ENCODE data around the gene CHAC1. TPM values are rescaled to one million over a fixed set of nuclear protein-coding genes. Genes with fewer than 3 reads are reported as not detected.

Gene CHAC1
- 11.3 and 38.6 TPM in 2 replicates for total RNA-seq

DNA sequence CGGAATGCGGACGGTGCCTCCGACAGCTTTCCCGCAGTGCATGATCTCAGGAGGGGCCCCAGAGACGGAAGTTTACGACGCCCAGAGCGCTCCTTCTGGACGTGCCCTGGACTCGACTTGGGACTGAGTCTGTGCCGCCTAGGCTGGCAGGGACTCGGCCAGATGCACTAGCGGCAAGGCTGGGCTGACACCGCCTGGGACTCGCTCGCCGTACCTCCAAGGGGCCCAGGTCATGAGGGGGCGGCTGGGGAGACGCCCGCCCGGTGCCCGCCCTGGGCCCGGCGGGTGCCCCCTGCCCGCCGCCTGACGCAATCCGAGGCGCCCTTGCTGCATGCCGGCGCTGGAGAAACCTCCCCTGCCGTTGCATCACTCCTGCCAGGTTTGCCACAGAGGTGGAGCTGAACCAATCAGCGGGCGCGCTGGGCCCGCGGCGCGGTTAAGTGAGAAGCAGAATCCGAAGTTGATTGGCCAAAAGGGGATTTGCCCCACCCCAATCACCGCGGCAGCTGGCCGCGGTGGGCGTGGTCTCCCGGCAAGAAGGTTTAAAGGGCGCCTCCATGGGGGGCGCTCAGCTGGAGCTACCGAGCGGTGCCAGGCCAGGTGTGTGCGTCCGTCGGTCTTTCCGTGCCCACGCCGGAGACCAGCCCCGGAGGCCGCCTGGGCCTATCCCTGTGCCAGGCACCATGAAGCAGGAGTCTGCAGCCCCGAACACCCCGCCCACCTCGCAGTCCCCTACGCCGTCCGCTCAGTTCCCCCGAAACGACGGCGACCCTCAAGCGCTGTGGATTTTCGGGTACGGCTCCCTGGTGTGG is at the start of gene CHAC1:
TSS of gene CHAC1 (plus strand) at position 571 of the 812 bp plus-strand sequence. CDS start at position 684, 113 bp downstream.

GRCh38 chr15:40928821-40929659 is 24.2 kb upstream of the CHAC1 start, which contains the start of gene DLL4:
DLL4 (plus strand) TSS chr15:40929340; CDS start chr15:40929669, 329 bp downstream.

Other genes with a start within 250 kb of the CHAC1 start
- gene RMDN3, start 198.2 kb upstream of the CHAC1 start, total RNA-seq = 14.5 and 14.7 TPM in 2 replicates
- 8.4 and 30.9 TPM in 2 replicates for gene GCHFR, start 189.4 kb upstream of the CHAC1 start, total RNA-seq
- gene C15orf62, start 183.5 kb upstream of the CHAC1 start, total RNA-seq = 0.85 and 1.2 TPM in 2 replicates
- 29.4 and 29.9 TPM in 2 replicates for gene ZFYVE19, start 146.4 kb upstream of the CHAC1 start, total RNA-seq
- gene DNAJC17, start 146.0 kb upstream of the CHAC1 start, total RNA-seq = 22.8 and 28.4 TPM in 2 replicates
- gene PPP1R14D, start 124.8 kb upstream of the CHAC1 start, total RNA-seq = not detected in 2 replicates
- gene SPINT1, start 109.4 kb upstream of the CHAC1 start, total RNA-seq = 258 and 274 TPM in 2 replicates
- gene RHOV, start 79.2 kb upstream of the CHAC1 start, total RNA-seq = 11.7 and 17.8 TPM in 2 replicates
- 24.7 and 48.0 TPM in 2 replicates for gene VPS18, start 59.0 kb upstream of the CHAC1 start, total RNA-seq
- gene DLL4, start 24.1 kb upstream of the CHAC1 start, total RNA-seq = under 0.01 TPM in 1 of 2 replicates, not detected in the other
- 16.4 and 25.2 TPM in 2 replicates for gene INO80, start 162.8 kb downstream of the CHAC1 start, total RNA-seq